ENCODE measurements around the gene NUAK1.
A peak's percentile ranks its signal among the peaks of the same experiment; 100 is the strongest.
"Not testable (repeated sequence)": the region's sequence is repeated elsewhere in the genome, so short reads cannot be mapped to it uniquely, and the experiment has no call there.

NUAK1 gene

DNA sequence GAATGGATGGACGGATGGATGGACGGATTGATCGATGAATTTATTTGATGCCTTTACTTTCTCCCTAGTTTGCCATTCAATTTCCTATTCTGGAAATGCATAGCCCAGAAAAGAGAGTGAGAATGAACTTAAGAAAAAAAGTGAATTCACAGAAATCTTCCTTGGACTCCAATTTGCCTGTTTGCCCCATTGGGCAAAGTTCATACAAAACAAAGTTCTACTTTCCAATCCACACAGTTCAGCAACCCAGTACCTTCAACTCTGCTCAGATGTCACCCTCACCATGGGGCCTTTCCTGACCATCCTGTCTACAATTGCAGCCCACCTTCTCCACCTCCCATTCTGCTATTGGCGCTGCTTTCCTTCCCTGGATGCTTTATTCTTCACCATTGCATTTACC lies 8.2 kb upstream of the NUAK1 start:
- no peaks in the 10 kb centered on the region for H3K9me3 ChIP-seq (ENCODE audit: control insufficient read depth, low read length)
- no peaks in the 10 kb centered on the region for H3K36me3 ChIP-seq (ENCODE audit: control insufficient read depth, insufficient read depth, low read length, severe bottlenecking)
- no peak for DNase-seq (ENCODE audit: low read depth)
- no peaks in the 10 kb centered on the region for H3K27me3 ChIP-seq (replicated peaks; ENCODE audit: control insufficient read depth, insufficient read depth, low read length)
- no peak overlapping the region for H3K4me3 ChIP-seq (ENCODE audit: low read length)
- no peak overlapping the region for H3K9ac ChIP-seq (ENCODE audit: low read length)
- H3K4me1 ChIP-seq (ENCODE audit: control insufficient read depth, insufficient read depth, low read length), result peaks cover 11% of the 10 kb centered on the region

DNA sequence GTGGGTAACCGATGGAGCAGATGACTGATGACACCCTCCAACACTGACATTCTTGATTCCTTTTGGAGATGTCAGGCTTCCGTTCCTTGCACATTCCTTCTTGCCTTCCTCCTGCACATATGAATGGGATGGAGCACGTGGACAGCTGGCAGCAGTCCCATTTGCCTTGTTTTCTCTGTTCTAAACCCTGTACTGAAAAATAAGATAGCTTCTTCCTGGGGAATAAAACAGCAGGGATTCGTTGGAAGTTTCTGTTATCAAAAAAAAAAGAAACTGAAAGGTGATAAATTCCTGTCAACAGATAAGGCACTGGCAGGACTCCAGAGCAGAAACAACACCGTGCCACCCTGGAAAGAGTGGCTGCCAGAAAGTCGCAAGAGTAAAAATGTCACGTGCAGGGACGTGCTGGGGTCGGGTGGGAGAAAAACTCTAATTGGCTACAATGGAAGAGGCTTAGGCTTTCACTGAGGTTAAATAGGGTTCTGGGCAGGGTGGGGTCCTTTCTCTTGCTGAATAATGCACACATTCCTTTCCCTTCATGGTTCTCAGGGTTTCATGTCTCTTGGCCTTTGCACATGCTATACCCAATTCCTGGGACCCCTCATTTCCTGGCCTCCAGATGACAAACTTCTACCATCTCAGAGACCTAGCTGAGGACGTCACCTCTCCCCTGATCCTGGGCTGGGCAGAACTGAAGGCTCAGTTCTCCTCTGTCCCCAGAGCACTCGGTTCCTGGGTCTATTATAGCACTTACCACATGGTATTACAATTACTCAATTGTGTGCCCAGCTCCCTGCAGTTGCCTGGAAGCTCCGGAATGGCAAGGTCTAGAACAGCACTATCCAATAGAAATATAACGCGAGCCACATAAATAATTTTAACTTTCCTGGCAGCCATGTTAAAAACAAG lies 7.0 kb upstream of the NUAK1 start:
- no peak overlapping the region for H3K4me3 ChIP-seq (ENCODE audit: low read length)
- H3K27me3 ChIP-seq (replicated peaks; ENCODE audit: control insufficient read depth, insufficient read depth, low read length), result no peaks in the 10 kb centered on the region
- DNase-seq (ENCODE audit: low read depth), result no peak

GRCh38 chr12:106144847-106145246 lies 6.1 kb upstream of the NUAK1 start:
- Histone ChIP-seq H3K4me1 (ENCODE audit: control insufficient read depth, insufficient read depth, low read length) (peaks cover 28% of the 10 kb centered on the region), H3K9me3 (ENCODE audit: control insufficient read depth, low read length) (no peaks in the 10 kb centered on the region), H3K4me3 (ENCODE audit: low read length) (no peak overlapping the region), H3K27me3 (replicated peaks; ENCODE audit: control insufficient read depth, insufficient read depth, low read length) (no peaks in the 10 kb centered on the region), H3K9ac (ENCODE audit: low read length) (no peak overlapping the region), H3K36me3 (ENCODE audit: control insufficient read depth, insufficient read depth, low read length, severe bottlenecking) (no peaks in the 10 kb centered on the region)
- peak; percentile 34 for DNase-seq (ENCODE audit: low read depth)

More for the DNA sequence above, 7.0 kb upstream of the NUAK1 start:
- H3K9me3 ChIP-seq (ENCODE audit: control insufficient read depth, low read length), result no peaks in the 10 kb centered on the region
- H3K36me3 ChIP-seq (ENCODE audit: control insufficient read depth, insufficient read depth, low read length, severe bottlenecking), result no peaks in the 10 kb centered on the region
- H3K9ac ChIP-seq (ENCODE audit: low read length), result no peak overlapping the region
- H3K4me1 ChIP-seq (ENCODE audit: control insufficient read depth, insufficient read depth, low read length), result peaks cover 21% of the 10 kb centered on the region

DNA sequence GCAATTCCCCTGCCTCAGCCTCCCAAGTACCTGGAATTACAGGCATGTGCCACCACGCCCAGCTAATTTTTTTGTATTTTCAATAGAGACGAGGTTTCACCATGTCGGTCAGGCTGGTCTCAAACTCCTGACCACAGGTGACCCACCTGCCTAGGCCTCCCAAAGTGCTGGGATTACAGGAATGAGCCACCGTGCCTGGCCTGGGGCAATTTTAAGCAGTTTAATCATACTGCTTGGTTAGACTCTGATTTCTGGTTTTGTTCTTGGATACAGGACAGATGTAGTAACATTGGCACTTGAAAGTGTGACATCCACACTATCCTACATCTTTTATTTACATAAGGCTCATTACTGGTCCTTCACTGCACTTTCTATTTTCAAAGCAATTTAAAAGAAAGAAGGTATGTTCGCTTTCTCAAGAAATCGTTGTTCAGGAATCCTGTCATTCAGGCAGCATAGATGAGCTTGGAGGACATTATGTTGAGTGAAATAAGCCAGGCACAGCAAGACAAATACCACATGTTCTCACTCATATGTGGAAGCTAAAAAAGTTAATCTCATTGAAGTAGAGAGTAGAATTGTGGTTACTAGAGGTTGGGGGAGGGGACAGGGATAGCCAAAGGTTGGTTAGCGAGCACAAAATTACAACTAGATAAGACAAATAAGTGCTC lies 4.0 kb upstream of the NUAK1 start:
- H3K4me1 ChIP-seq (ENCODE audit: control insufficient read depth, insufficient read depth, low read length), result peaks cover 28% of the 10 kb centered on the region
- H3K9ac ChIP-seq (ENCODE audit: low read length), result no peak overlapping the region
- H3K36me3 ChIP-seq (ENCODE audit: control insufficient read depth, insufficient read depth, low read length, severe bottlenecking), result no peaks in the 10 kb centered on the region
- no peak for DNase-seq (ENCODE audit: low read depth)
- H3K27me3 ChIP-seq (replicated peaks; ENCODE audit: control insufficient read depth, insufficient read depth, low read length), result no peaks in the 10 kb centered on the region
- H3K4me3 ChIP-seq (ENCODE audit: low read length), result no peak overlapping the region
- H3K9me3 ChIP-seq (ENCODE audit: control insufficient read depth, low read length), result no peaks in the 10 kb centered on the region

DNA sequence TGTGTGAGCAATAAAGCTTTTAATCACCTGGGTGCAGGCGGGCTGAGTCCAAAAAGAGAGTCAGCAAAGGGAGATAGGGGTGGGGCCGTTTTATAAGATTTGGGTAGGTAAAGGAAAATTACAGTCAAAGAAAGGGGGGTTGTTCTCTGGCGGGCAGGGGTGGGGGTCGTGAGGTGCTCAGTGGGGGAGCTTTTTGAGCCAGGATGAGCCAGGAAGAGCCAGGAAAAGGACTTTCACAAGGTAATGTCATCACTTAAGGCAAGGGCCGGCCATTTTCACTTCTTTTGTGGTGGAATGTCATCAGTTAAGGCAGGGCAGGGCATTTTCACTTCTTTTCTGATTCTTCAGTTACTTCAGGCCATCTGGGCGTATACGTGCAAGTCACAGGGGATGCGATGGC lies 3.2 kb upstream of the NUAK1 start:
- DNase-seq (ENCODE audit: low read depth); H3K9me3 ChIP-seq (ENCODE audit: control insufficient read depth, low read length); H3K9ac ChIP-seq (ENCODE audit: low read length); H3K4me3 ChIP-seq (ENCODE audit: low read length); H3K27me3 ChIP-seq (replicated peaks; ENCODE audit: control insufficient read depth, insufficient read depth, low read length); H3K36me3 ChIP-seq (ENCODE audit: control insufficient read depth, insufficient read depth, low read length, severe bottlenecking): not testable (repeated sequence)
- peaks cover 34% of the 10 kb centered on the region for H3K4me1 ChIP-seq (ENCODE audit: control insufficient read depth, insufficient read depth, low read length)

DNA sequence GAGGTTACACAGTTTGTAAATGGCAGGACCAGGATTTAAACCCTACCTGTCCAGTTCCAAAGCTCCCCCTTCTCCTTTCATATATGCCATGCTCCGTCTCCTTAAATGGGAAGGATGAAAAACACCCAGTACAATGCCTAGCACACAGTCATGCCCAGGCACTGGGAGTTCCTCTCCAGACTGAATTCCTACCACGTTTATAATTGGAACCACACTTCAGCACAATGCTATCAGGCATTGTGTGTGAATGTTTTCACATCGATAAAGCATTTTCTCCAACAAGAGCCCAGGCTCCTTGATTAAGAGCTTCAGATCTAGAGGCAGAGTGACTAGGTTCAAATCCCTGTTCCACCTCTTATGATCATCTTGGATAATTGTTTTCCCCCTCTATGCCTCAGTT lies 2.7 kb upstream of the NUAK1 start:
- Histone ChIP-seq H3K27me3 (replicated peaks; ENCODE audit: control insufficient read depth, insufficient read depth, low read length) (no peaks in the 10 kb centered on the region), H3K9me3 (ENCODE audit: control insufficient read depth, low read length) (no peaks in the 10 kb centered on the region), H3K36me3 (ENCODE audit: control insufficient read depth, insufficient read depth, low read length, severe bottlenecking) (no peaks in the 10 kb centered on the region), H3K9ac (ENCODE audit: low read length) (no peak overlapping the region), H3K4me3 (ENCODE audit: low read length) (peak overlapping the region; percentile 88), H3K4me1 (ENCODE audit: control insufficient read depth, insufficient read depth, low read length) (peaks cover 37% of the 10 kb centered on the region)
- no peak for DNase-seq (ENCODE audit: low read depth)

- DNase-seq (ENCODE audit: low read depth), result no peak
- H3K4me1 ChIP-seq (ENCODE audit: control insufficient read depth, insufficient read depth, low read length), result peaks cover 39% of the 10 kb centered on the region
- no peaks in the 10 kb centered on the region for H3K36me3 ChIP-seq (ENCODE audit: control insufficient read depth, insufficient read depth, low read length, severe bottlenecking)
- H3K9me3 ChIP-seq (ENCODE audit: control insufficient read depth, low read length), result no peaks in the 10 kb centered on the region
- no peak overlapping the region for H3K9ac ChIP-seq (ENCODE audit: low read length)
- no peaks in the 10 kb centered on the region for H3K27me3 ChIP-seq (replicated peaks; ENCODE audit: control insufficient read depth, insufficient read depth, low read length)
- peak overlapping the region; percentile 88 for H3K4me3 ChIP-seq (ENCODE audit: low read length)
Measured at GRCh38 chr12:106141003-106141402, 2.2 kb upstream of the NUAK1 start.

GRCh38 chr12:106140223-106140986 lies 1.7 kb upstream of the NUAK1 start:
- Histone ChIP-seq H3K9ac (ENCODE audit: low read length) (peak overlapping the region; percentile 89), H3K4me3 (ENCODE audit: low read length) (peak overlapping the region; percentile 88), H3K4me1 (ENCODE audit: control insufficient read depth, insufficient read depth, low read length) (peaks cover 39% of the 10 kb centered on the region), H3K27me3 (replicated peaks; ENCODE audit: control insufficient read depth, insufficient read depth, low read length) (no peaks in the 10 kb centered on the region), H3K36me3 (ENCODE audit: control insufficient read depth, insufficient read depth, low read length, severe bottlenecking) (no peaks in the 10 kb centered on the region), H3K9me3 (ENCODE audit: control insufficient read depth, low read length) (no peaks in the 10 kb centered on the region)
- DNase-seq (ENCODE audit: low read depth), result no peak

- Histone ChIP-seq H3K27me3 (replicated peaks; ENCODE audit: control insufficient read depth, insufficient read depth, low read length) (no peaks in the 10 kb centered on the region), H3K4me1 (ENCODE audit: control insufficient read depth, insufficient read depth, low read length) (peaks cover 44% of the 10 kb centered on the region), H3K4me3 (ENCODE audit: low read length) (peak overlapping the region; percentile 88), H3K9me3 (ENCODE audit: control insufficient read depth, low read length) (no peaks in the 10 kb centered on the region), H3K36me3 (ENCODE audit: control insufficient read depth, insufficient read depth, low read length, severe bottlenecking) (no peaks in the 10 kb centered on the region), H3K9ac (ENCODE audit: low read length) (peak overlapping the region; percentile 89)
- peak; percentile 90 for DNase-seq (ENCODE audit: low read depth)
Measured at GRCh38 chr12:106139422-106140171, 843 bp upstream of the NUAK1 start.

DNA sequence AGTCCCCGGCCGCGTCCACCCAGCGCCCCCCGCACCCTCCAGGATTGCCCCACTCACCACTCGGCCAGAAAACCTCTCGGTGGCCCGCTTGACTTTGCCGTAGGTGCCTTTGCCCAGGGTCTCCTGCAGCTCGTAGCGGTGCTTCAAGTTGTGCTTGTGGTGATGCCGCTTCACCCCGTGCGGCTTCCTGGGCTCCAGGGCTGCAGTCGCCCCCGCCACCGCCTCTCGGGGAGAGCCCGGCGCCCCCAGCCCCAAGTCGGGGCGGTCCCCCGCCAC lies 459 bp downstream of the NUAK1 start:
- peaks cover 56% of the 10 kb centered on the region for H3K4me1 ChIP-seq (ENCODE audit: control insufficient read depth, insufficient read depth, low read length)
- H3K27me3 ChIP-seq (replicated peaks; ENCODE audit: control insufficient read depth, insufficient read depth, low read length), result no peaks in the 10 kb centered on the region
- H3K4me3 ChIP-seq (ENCODE audit: low read length), result peak overlapping the region; percentile 88
- no peaks in the 10 kb centered on the region for H3K9me3 ChIP-seq (ENCODE audit: control insufficient read depth, low read length)
- H3K9ac ChIP-seq (ENCODE audit: low read length), result peak overlapping the region; percentile 89
- peak; percentile 52 for DNase-seq (ENCODE audit: low read depth)
- H3K36me3 ChIP-seq (ENCODE audit: control insufficient read depth, insufficient read depth, low read length, severe bottlenecking), result no peaks in the 10 kb centered on the region

All from adipocyte (in vitro differentiated cells).